Measurements from ENCODE around the gene PRKACA.

Gene PRKACA

GRCh38 chr19:14116525-14116917 lies 1.0 kb downstream of the PRKACA start:
- no peak for DNase-seq

DNA sequence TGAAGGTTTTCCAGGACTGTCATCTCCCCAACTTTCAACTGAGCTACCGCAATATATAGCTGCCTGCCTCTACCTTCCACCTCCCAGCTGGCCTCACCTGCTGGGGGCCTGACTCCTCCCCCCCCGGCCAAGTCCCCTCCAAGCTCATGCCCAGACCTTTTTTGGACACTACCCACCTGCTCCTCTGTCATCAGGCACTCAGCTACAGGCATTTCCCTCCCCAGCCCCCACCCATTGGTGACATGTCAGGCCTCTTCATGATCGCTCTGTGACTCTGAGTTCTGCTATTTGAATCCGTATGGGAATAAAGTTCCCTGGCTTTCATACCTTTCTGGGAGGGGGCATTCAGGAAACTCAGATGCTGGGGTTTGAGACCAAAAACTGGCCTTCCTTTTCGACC lies 1.8 kb downstream of the PRKACA start:
- DNase-seq: no peak

DNA sequence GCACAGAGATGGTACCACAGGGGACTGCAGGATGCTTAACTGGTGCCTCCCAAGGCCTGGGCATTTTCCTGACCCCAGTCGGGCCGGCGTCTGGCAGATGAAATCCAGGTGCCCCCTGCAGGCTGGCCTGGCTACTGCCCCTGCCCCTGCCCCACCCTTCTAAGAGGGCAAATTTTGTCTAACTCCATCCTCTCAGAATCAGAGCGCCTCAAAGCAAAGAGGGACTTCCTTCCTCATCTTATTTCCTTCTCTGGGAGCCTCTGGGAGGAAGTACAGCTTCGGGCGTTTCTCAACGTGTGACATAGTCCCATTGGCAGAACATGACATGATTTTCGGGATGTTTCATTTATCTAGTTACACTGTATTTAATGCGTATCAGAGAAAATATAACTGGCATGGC lies 2.7 kb downstream of the PRKACA start:
- peak; percentile 65 for DNase-seq

DNA sequence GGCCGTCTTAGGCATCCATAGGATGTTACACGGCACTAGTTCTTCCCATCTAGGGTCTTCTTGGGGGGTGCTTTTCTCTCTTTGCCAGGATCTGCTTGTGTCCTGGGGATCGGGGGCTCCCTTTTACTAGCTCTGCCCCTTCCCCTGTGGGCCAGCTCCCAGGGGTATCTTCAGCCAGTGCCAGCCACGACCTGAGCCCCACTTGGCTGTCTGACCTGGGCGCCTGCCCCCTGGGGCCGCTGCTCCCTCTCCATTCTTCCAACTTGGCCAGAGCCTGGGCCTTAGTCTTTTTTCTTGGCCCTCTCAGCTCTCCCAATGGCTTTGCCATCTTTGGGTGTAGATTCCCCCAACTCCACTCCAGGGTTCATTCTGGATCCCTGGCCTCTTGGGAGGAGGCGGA lies 3.1 kb downstream of the PRKACA start:
- DNase-seq: no peak

GRCh38 chr19:14113762-14114414 lies 3.7 kb downstream of the PRKACA start:
- DNase-seq: peak; percentile 43

- DNase-seq: no peak
Observed at GRCh38 chr19:14112809-14113385, 4.7 kb downstream of the PRKACA start.

DNA sequence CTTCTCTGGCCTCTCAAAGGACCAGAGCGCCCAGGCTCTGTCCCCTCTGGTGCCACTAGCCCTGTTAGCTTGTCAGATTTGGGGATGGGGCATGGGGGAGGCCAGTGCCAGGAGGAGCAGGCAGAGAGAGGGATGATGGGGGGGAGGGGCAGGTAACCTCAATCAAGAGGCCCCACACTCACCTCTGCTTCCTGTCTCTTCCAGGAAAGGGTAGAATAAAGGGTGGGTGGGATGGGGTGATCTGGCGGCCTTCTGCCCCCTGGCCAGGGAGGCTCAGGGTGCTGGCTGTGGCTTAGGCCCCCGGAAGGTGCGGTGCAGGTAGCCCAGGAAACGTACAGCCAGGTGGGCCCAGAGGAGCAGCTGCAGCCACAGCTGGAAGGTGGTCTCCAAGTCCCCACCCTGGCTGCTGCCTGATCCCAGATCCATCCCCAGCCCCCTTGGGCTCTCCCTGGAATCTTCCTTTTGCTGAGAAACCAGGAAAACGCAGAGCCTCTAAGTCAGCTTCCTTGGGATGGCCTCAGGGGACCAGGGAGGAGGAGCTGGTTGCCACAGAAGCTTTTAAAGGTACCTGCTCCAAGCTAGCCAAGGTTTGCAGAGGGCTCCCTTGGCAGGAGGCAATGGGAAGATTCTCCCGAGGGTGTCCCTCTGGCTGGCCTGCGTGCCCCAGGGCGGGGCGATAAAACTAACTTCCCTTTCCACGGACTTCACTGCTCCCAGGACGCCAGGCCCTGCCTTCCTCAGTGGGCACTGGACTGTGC lies 5.3 kb downstream of the PRKACA start:
- no peak for DNase-seq

GRCh38 chr19:14111486-14111885 lies 6.1 kb downstream of the PRKACA start:
- no peak for DNase-seq

GRCh38 chr19:14110650-14111049 lies 6.9 kb downstream of the PRKACA start:
- DNase-seq: no peak

- DNase-seq: no peak
Observed at GRCh38 chr19:14107581-14108461, 9.7 kb downstream of the PRKACA start.

- DNase-seq: no peak
Observed at GRCh38 chr19:14106840-14107239, 10.7 kb downstream of the PRKACA start.

GRCh38 chr19:14105680-14106079 lies 11.9 kb downstream of the PRKACA start:
- no peak for DNase-seq

- DNase-seq: no peak
Observed at GRCh38 chr19:14103310-14103709, 14.3 kb downstream of the PRKACA start.

DNA sequence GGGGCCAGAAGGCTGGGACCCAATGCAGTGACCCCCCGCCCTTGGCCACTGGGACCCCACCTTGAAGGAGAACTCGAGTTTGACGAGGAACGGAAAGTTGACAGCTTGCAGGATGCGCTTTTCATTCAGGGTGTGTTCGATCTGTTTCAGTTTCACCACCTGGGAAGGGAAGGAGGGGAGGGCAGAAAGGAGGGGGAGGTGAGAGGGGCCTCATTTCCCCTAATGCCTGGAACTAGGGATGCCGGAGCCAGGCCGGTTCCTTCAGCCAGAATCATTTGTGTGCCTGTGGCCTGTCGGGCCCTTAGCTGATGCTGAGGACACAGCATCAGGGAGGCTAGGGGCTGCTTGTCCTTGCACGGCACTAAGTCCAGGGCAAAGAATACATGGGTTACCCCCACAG lies 14.8 kb downstream of the PRKACA start:
- DNase-seq: no peak

- no peak for DNase-seq
Observed at GRCh38 chr19:14102102-14102696, 15.4 kb downstream of the PRKACA start.

GRCh38 chr19:14101003-14101545 lies 16.5 kb downstream of the PRKACA start:
- no peak for DNase-seq

GRCh38 chr19:14097532-14098151 lies 19.9 kb downstream of the PRKACA start:
- no peak for DNase-seq

- no peak for DNase-seq
Observed at GRCh38 chr19:14096272-14096992, 21.1 kb downstream of the PRKACA start.

DNA sequence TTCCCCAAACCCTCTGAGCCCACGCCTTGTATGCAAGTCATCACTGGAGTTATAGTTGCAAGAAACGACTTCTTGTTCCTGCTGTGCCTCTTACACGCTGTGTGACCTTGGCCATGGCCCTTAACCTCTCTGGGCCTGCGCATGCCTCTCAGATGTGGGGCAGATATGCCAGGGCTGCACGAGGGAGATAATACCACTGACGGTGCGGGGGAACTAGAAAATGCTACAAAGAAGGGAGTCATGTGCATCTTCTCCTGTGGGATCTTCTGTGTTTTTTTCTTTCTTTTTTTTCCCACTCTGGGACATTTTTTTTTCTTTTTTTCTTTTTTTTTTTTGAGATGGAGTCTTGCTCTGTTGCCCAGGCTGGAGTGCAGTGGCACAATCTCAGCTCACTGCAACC lies 22.7 kb downstream of the PRKACA start:
- no peak for DNase-seq

DNA sequence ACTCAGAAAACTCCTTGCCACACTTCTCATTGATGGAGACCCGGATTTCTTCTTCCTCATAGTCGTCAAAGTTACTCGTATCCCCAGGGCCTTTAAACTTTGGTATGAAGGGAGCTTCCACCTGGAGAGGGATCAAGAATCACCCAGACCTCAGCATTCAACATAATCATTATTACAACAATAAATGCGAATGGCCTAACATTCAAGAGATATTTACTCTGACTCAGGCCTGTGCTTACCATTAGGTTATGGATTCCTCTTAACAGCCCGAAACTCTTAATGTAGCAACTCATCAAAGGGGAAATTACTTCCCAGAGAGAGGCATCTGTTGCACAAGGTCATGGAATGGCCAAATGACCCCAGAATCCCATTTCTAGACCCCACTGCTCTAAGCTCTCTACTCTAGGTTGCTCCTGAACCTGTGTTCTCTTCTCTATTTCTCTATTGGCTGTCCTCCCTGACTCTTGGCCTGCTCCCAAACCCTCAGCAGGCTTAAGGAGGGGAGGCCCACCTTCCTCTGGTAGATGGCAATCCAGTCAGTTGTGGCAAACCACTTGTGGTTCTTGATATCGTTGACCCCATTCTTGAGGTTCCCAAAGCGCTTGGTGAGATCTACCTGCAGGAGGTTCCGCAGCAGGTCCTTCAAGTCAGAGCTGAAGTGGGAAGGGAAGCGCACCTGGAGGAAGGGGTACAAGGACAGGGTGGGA lies 24.3 kb downstream of the PRKACA start:
- no peak for DNase-seq
